WTC11 (cell line): ENCODE data around the gene PLEKHA5. TPM values are rescaled to one million over a fixed set of nuclear protein-coding genes. Genes with fewer than 3 reads are reported as not detected.

Source experiments
- ATAC-seq: fragments of 200-7000 bp; cut with Tn5 transposase; 2 replicates; pipeline ENCODE4 v1.10.0; 2021; ENCODE audit warnings: mild to moderate bottlenecking, moderate library complexity
- CTCF ChIA-PET: fragments of 300-600 bp; sonication (Branson Sonifier 250); formaldehyde crosslinking; loops from one replicate; lab custom pipeline; 2021; ENCODE audit warnings: antibody characterized with exemption; lab: Charles Lee
- POLR2A ChIA-PET: fragments of 350-600 bp; sonication (Branson Sonifier 250); formaldehyde crosslinking; loops from one replicate; lab custom pipeline; 2021; ENCODE audit warnings: antibody characterized with exemption; lab: Charles Lee
- DNase-seq: peaks from one replicate; pipeline ENCODE4 v3.0.0; 2021; ENCODE audit warnings: low spot score
- H3K27ac Mint-ChIP-seq: 2 replicates; pipeline ENCODE4 v1.8.0; 2021; ENCODE audit warnings: mixed read lengths
- H3K27me3 Mint-ChIP-seq: 2 replicates; pipeline ENCODE4 v1.8.0; 2021; ENCODE audit warnings: low read depth, mild to moderate bottlenecking, moderate library complexity, mixed read lengths
- H3K36me3 Mint-ChIP-seq: 2 replicates; pipeline ENCODE4 v1.8.0; 2021; ENCODE audit warnings: mixed read lengths
- H3K4me1 Mint-ChIP-seq: 2 replicates; pipeline ENCODE4 v1.8.0; 2022; ENCODE audit warnings: mixed read lengths
- H3K4me3 Mint-ChIP-seq: 2 replicates; pipeline ENCODE4 v1.8.0; 2021; ENCODE audit warnings: mild to moderate bottlenecking, moderate library complexity, mixed read lengths
- H3K9me3 Mint-ChIP-seq: 2 replicates; pipeline ENCODE4 v1.8.0; 2021; ENCODE audit warnings: mixed read lengths
- CREM ChIP-seq: sonication (generic); formaldehyde crosslinking; IDR thresholded peaks from 2 replicates; pipeline ENCODE4 v1.8.1; 2022; ENCODE audit warnings: mild to moderate bottlenecking, missing genetic modification reagents, moderate library complexity
- ELF4 ChIP-seq: sonication (generic); formaldehyde crosslinking; IDR thresholded peaks from 2 replicates; pipeline ENCODE4 v1.8.1; 2022; ENCODE audit warnings: low read depth, mild to moderate bottlenecking, moderate library complexity, missing genetic modification reagents
- ESRRA ChIP-seq: sonication (generic); formaldehyde crosslinking; IDR thresholded peaks from 2 replicates; pipeline ENCODE4 v1.8.1; 2022; ENCODE audit warnings: mild to moderate bottlenecking, missing genetic modification reagents, borderline replicate concordance
- FOXK1 ChIP-seq: sonication (generic); formaldehyde crosslinking; IDR thresholded peaks from 2 replicates; pipeline ENCODE4 v1.8.0; 2022; ENCODE audit warnings: mild to moderate bottlenecking, moderate library complexity, missing genetic modification reagents
- GABPB1 ChIP-seq: sonication (generic); formaldehyde crosslinking; IDR thresholded peaks from 2 replicates; pipeline ENCODE4 v1.8.1; 2023; ENCODE audit warnings: mild to moderate bottlenecking, missing genetic modification reagents
- GTF2I ChIP-seq: fragments of 250-450 bp; sonication (Bioruptor Pico); conservative IDR thresholded peaks from 2 replicates; pipeline ENCODE4 v1.4.0; 2021; ENCODE audit warnings: mild to moderate bottlenecking
- IRF2 ChIP-seq: sonication (generic); formaldehyde crosslinking; IDR thresholded peaks from 2 replicates; pipeline ENCODE4 v1.8.0; 2022; ENCODE audit warnings: low read depth, missing genetic modification reagents, borderline replicate concordance
- NFYB ChIP-seq: sonication (generic); formaldehyde crosslinking; conservative IDR thresholded peaks from 2 replicates; pipeline ENCODE4 v1.8.0; 2022; ENCODE audit warnings: low read depth, missing genetic modification reagents
- NR2C2 ChIP-seq: sonication (generic); formaldehyde crosslinking; IDR thresholded peaks from 2 replicates; pipeline ENCODE4 v1.8.0; 2022; ENCODE audit warnings: mild to moderate bottlenecking, missing genetic modification reagents
- SP1 ChIP-seq: sonication (generic); formaldehyde crosslinking; conservative IDR thresholded peaks from 2 replicates; pipeline ENCODE4 v1.8.1; 2022; ENCODE audit warnings: missing genetic modification reagents
- TEAD1 ChIP-seq: sonication (generic); formaldehyde crosslinking; IDR thresholded peaks from 2 replicates; pipeline ENCODE4 v1.8.0; 2022; ENCODE audit warnings: mild to moderate bottlenecking, missing genetic modification reagents
- TEAD4 ChIP-seq: sonication (generic); formaldehyde crosslinking; IDR thresholded peaks from 2 replicates; pipeline ENCODE4 v1.8.0; 2022; ENCODE audit warnings: mild to moderate bottlenecking, missing genetic modification reagents
- ZNF121 ChIP-seq: sonication (generic); formaldehyde crosslinking; IDR thresholded peaks from 2 replicates; pipeline ENCODE4 v1.8.0; 2023; ENCODE audit warnings: missing genetic modification reagents
- ZNF138 ChIP-seq: sonication (generic); formaldehyde crosslinking; conservative IDR thresholded peaks from 2 replicates; pipeline ENCODE4 v1.8.1; 2022; ENCODE audit warnings: mild to moderate bottlenecking, moderate library complexity, missing genetic modification reagents
- ZNF219 ChIP-seq: sonication (generic); formaldehyde crosslinking; IDR thresholded peaks from 2 replicates; pipeline ENCODE4 v1.8.0; 2023; ENCODE audit warnings: missing genetic modification reagents, mild to moderate bottlenecking, borderline replicate concordance
- ZNF671 ChIP-seq: fragments of 250-450 bp; sonication (Bioruptor Pico); IDR thresholded peaks from 2 replicates; pipeline ENCODE4 v1.8.0; 2021; ENCODE audit warnings: mild to moderate bottlenecking
- total RNA-seq: library from RNA; stranded (reverse); gene quantifications from 3 replicates; pipeline ENCODE4 v1.2.3, GENCODE V29; 2021
- TF ChIP-seq, protein P1 (sequence below): sonication (generic); formaldehyde crosslinking; IDR thresholded peaks from 2 replicates; pipeline ENCODE4 v1.8.0; 2022; ENCODE audit warnings: missing genetic modification reagents
- TF ChIP-seq, protein P2 (sequence below): fragments of 250-450 bp; sonication (Bioruptor Pico); IDR thresholded peaks from 2 replicates; pipeline ENCODE4 v2.1.2; 2022; ENCODE audit warnings: mild to moderate bottlenecking, moderate library complexity
- TF ChIP-seq, protein P3 (sequence below): sonication (generic); formaldehyde crosslinking; IDR thresholded peaks from 2 replicates; pipeline ENCODE4 v1.8.1; 2022; ENCODE audit warnings: missing genetic modification reagents, borderline replicate concordance
- TF ChIP-seq, protein P4 (sequence below): sonication (generic); formaldehyde crosslinking; IDR thresholded peaks from 2 replicates; pipeline ENCODE4 v1.8.0; 2023; ENCODE audit warnings: missing genetic modification reagents
- TF ChIP-seq, protein P5 (sequence below): sonication (generic); formaldehyde crosslinking; IDR thresholded peaks from 2 replicates; pipeline ENCODE4 v1.8.1; 2022; ENCODE audit warnings: low read depth, missing genetic modification reagents, borderline replicate concordance
- TF ChIP-seq, protein P6 (sequence below): sonication (generic); formaldehyde crosslinking; IDR thresholded peaks from 2 replicates; pipeline ENCODE4 v1.8.1; 2023; ENCODE audit warnings: mild to moderate bottlenecking, missing genetic modification reagents, moderate library complexity

The PLEKHA5 gene
- total RNA-seq, 1 experiment from 2014 or later: 61.1 TPM

DNA sequence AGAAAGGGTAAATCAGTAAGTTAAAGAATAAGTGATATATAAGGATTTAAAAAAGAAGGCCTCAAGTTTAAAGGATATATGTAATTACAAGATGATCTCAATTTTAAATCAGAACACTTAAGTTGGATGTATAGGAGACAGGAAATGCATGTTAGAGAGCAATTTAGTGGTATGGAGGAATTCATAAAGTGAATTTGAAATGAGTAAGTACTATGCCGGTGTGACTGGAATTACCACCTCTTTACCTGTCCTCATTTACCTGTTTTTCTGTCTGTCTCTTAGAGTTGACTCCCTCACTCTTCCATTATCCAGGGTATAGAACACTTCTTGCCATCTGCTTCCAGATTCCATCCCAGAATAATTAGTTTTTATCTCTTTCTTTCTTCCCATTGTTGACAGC lies 73.5 kb downstream of the PLEKHA5 start:
- CTCF ChIA-PET: no interaction called here
- POLR2A ChIA-PET: no interaction called here
- Mint-ChIP-seq H3K4me3 (no peak overlapping the region), H3K36me3 (peaks cover 6% of the 10 kb centered on the region), H3K4me1 (peaks cover 52% of the 10 kb centered on the region), H3K9me3 (no peaks in the 10 kb centered on the region), H3K27me3 (no peaks in the 10 kb centered on the region), H3K27ac (0 out of 2 replicates have a peak overlapping the region, but pooled peaks have one; percentile 1)
- TF ChIP-seq ELF4 (CRISPR knock-in tag) (no peak), NR2C2 (CRISPR knock-in tag) (no peak), SP1 (no peak), ZNF219 (CRISPR knock-in tag) (no peak)
- TF ChIP-seq, protein P1, sequence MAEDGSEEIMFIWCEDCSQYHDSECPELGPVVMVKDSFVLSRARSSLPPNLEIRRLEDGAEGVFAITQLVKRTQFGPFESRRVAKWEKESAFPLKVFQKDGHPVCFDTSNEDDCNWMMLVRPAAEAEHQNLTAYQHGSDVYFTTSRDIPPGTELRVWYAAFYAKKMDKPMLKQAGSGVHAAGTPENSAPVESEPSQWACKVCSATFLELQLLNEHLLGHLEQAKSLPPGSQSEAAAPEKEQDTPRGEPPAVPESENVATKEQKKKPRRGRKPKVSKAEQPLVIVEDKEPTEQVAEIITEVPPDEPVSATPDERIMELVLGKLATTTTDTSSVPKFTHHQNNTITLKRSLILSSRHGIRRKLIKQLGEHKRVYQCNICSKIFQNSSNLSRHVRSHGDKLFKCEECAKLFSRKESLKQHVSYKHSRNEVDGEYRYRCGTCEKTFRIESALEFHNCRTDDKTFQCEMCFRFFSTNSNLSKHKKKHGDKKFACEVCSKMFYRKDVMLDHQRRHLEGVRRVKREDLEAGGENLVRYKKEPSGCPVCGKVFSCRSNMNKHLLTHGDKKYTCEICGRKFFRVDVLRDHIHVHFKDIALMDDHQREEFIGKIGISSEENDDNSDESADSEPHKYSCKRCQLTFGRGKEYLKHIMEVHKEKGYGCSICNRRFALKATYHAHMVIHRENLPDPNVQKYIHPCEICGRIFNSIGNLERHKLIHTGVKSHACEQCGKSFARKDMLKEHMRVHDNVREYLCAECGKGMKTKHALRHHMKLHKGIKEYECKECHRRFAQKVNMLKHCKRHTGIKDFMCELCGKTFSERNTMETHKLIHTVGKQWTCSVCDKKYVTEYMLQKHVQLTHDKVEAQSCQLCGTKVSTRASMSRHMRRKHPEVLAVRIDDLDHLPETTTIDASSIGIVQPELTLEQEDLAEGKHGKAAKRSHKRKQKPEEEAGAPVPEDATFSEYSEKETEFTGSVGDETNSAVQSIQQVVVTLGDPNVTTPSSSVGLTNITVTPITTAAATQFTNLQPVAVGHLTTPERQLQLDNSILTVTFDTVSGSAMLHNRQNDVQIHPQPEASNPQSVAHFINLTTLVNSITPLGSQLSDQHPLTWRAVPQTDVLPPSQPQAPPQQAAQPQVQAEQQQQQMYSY (CRISPR knock-in tag): no peak
- no peak for DNase-seq
- ATAC-seq: no peak

DNA sequence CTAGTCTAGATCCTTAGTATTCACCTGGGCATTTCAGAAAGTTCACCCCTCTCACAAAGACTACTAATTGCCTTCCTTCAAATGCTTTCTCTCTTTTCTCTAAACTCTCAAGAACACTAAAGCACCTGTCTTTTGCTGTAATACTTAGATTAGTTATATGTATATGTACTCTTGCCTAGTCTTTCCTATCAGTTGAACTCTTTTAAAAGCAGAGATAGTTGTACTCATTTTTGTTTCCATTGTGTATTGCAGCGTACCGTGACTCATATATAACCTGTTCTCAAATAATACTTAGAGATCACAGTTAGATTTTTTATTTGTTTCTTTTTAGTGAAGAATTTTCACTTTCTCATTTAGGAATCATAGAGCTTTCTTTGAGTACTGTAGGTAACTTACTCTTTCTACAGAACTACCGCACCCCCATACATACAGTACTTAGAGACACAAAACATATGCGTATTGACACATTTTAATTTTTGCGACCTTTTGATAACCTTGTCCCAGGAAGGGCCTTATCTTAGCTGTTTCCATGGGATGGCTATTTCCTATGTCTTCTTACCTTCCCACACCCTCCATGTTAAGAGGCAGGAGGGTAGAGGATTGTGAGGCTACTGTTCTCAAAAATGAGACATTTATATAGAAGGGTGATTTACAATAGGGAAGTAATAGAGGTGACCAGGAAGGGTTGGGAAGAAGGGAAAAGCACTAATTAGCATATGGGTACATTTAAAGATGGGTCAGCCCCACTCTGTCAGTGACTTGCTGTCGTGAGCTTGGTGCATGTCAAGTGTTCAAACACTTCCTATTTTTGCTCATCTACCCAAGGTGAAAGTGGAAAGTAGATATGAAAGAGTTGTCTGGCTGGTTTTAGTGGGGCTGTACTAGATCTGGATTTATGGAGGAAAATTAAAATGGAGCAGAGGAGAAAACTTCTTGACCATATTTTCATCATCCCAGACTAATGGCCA lies 74.3 kb downstream of the PLEKHA5 start:
- DNase-seq (no peak), ATAC-seq (no peak)
- no peaks in the 10 kb centered on the region for H3K27me3 Mint-ChIP-seq

DNA sequence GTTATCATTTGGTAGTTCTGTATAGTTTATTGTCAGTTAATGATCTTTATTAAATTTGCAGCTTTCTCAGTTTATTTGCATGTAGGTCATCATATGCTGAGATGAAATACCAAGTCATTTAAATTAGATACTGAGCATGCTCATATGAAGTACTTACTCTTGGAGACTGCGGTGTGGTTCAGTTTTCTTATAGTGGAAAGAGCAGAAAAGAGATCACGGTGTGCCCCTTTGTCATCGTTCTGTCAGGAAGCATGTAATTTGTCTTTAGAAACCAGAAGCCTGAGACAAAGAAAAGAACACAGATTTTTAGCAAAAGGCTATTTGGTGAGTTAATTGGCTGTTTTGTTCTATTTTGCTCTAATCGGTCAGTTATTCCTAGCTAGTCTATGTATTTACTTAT lies 75.6 kb downstream of the PLEKHA5 start:
- CTCF ChIA-PET: no interaction called here
- POLR2A ChIA-PET: no interaction called here
- Mint-ChIP-seq H3K36me3 (peaks cover 25% of the 10 kb centered on the region), H3K27ac (0 out of 2 replicates have a peak overlapping the region, but pooled peaks have one; percentile 18), H3K9me3 (peaks cover 14% of the 10 kb centered on the region), H3K4me3 (no peak overlapping the region), H3K27me3 (no peaks in the 10 kb centered on the region), H3K4me1 (peaks cover 43% of the 10 kb centered on the region)
- no peak for DNase-seq
- no peak for ATAC-seq
- TF ChIP-seq, protein P2, sequence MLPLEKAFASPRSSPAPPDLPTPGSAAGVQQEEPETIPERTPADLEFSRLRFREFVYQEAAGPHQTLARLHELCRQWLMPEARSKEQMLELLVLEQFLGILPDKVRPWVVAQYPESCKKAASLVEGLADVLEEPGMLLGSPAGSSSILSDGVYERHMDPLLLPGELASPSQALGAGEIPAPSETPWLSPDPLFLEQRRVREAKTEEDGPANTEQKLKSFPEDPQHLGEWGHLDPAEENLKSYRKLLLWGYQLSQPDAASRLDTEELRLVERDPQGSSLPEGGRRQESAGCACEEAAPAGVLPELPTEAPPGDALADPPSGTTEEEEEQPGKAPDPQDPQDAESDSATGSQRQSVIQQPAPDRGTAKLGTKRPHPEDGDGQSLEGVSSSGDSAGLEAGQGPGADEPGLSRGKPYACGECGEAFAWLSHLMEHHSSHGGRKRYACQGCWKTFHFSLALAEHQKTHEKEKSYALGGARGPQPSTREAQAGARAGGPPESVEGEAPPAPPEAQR (CRISPR knock-in tag): no peak
- TF ChIP-seq ZNF138 (CRISPR knock-in tag): no peak
- TF ChIP-seq, protein P3, sequence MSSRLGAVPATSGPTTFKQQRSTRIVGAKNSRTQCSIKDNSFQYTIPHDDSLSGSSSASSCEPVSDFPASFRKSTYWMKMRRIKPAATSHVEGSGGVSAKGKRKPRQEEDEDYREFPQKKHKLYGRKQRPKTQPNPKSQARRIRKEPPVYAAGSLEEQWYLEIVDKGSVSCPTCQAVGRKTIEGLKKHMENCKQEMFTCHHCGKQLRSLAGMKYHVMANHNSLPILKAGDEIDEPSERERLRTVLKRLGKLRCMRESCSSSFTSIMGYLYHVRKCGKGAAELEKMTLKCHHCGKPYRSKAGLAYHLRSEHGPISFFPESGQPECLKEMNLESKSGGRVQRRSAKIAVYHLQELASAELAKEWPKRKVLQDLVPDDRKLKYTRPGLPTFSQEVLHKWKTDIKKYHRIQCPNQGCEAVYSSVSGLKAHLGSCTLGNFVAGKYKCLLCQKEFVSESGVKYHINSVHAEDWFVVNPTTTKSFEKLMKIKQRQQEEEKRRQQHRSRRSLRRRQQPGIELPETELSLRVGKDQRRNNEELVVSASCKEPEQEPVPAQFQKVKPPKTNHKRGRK (CRISPR knock-in tag): no peak
- no peak for TF ChIP-seq ZNF121 (CRISPR knock-in tag)
- no peak for TF ChIP-seq GABPB1 (CRISPR knock-in tag)
- TF ChIP-seq, protein P4, sequence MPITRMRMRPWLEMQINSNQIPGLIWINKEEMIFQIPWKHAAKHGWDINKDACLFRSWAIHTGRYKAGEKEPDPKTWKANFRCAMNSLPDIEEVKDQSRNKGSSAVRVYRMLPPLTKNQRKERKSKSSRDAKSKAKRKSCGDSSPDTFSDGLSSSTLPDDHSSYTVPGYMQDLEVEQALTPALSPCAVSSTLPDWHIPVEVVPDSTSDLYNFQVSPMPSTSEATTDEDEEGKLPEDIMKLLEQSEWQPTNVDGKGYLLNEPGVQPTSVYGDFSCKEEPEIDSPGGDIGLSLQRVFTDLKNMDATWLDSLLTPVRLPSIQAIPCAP (CRISPR knock-in tag): no peak
- no peak for TF ChIP-seq SP1
- no peak for TF ChIP-seq TEAD4 (CRISPR knock-in tag)

More for the DNA sequence above, 74.3 kb downstream of the PLEKHA5 start:
- CTCF ChIA-PET: interaction anchor here (0.6 kb wide), 1 partner anchor 9 kb away, joined by 3 read pairs; no protein-coding TSS in a partner anchor
- peaks cover 5% of the 10 kb centered on the region for H3K9me3 Mint-ChIP-seq
- no peak overlapping the region for H3K4me3 Mint-ChIP-seq
- peaks cover 52% of the 10 kb centered on the region for H3K4me1 Mint-ChIP-seq
- TF ChIP-seq TEAD1 (CRISPR knock-in tag) (no peak), CREM (no peak), ZNF671 (CRISPR knock-in tag) (no peak), NFYB (no peak), ESRRA (CRISPR knock-in tag) (no peak), GTF2I (CRISPR knock-in tag) (no peak), IRF2 (CRISPR knock-in tag) (no peak), FOXK1 (CRISPR knock-in tag) (no peak)
- TF ChIP-seq, protein P5, sequence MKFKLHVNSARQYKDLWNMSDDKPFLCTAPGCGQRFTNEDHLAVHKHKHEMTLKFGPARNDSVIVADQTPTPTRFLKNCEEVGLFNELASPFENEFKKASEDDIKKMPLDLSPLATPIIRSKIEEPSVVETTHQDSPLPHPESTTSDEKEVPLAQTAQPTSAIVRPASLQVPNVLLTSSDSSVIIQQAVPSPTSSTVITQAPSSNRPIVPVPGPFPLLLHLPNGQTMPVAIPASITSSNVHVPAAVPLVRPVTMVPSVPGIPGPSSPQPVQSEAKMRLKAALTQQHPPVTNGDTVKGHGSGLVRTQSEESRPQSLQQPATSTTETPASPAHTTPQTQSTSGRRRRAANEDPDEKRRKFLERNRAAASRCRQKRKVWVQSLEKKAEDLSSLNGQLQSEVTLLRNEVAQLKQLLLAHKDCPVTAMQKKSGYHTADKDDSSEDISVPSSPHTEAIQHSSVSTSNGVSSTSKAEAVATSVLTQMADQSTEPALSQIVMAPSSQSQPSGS (CRISPR knock-in tag): no peak
- TF ChIP-seq, protein P6, sequence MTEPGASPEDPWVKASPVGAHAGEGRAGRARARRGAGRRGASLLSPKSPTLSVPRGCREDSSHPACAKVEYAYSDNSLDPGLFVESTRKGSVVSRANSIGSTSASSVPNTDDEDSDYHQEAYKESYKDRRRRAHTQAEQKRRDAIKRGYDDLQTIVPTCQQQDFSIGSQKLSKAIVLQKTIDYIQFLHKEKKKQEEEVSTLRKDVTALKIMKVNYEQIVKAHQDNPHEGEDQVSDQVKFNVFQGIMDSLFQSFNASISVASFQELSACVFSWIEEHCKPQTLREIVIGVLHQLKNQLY (CRISPR knock-in tag): no peak
- TF ChIP-seq, protein P3 (CRISPR knock-in tag): no peak
- TF ChIP-seq, all 79 proteins: peak for 0
- POLR2A ChIA-PET: no interaction called here
- Mint-ChIP-seq H3K36me3 (peaks cover 13% of the 10 kb centered on the region), H3K27ac (0 out of 2 replicates have a peak overlapping the region, but pooled peaks have one; percentile 1)
